ENCODE data around the gene RNF157. TPM values are rescaled to one million over a fixed set of nuclear protein-coding genes. Genes with fewer than 3 reads are reported as not detected.
A peak's percentile ranks its signal among the peaks of the same experiment; 100 is the strongest.

RNF157 gene
- total and polyA plus RNA-seq, 2 of the 4 experiments (the other 2 are of a cell fraction), result 0.54 to 1.3 TPM

DNA sequence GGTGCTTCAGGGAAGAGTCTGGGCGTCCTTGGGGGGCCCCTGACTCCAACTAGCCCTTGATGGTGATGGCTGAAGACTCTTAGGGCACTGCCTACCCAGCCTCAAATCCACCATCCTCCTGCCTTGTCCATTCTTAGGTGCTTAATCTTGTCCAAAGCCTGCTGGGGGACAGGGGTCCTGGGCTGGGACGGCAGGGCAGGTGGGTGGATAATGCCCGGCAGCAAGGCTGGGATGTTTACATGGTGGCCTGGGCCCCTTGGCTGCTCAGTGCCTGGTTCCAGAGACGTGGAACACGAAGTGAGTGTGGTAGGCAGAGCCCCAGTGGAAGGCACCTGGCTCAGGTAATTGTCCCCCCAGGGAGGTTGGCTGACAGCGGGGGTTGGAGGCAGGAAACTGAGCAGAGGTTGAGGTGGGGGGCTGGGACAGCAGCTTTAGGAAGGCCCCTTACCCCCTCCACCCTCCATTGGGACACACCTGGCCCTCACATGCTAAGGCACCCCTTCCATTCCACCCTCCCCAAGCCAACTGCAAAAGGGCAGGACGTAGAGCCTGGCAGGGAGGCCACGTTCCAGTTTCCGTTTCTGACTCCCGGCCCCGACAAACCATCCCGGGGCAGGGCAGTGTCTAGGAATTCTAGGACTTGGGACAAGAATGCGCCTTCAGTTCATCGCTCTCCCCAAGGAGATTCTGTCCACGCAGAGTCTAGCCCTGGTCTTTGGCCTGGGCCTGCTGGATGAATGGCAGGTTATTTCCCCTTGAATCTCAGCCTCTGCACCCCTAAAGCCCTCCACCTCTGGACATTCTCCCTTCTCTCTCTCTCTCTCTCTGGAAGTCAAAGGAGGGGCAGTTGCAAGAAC lies 101.2 kb downstream of the RNF157 start:
- CTCF ChIA-PET, result no interaction called here

More for the DNA sequence above, 101.2 kb downstream of the RNF157 start:
- intact Hi-C loops (cut with micrococcal nuclease) (loop anchor here (5.0 kb wide), 1 partner anchor 128 kb away; the partner anchor contains the start of gene UBALD2), in situ Hi-C loops (cut with MboI; ENCODE audit: low sequenced_read_pairs) (no loop called here), dilution Hi-C loops (cut with HindIII; ENCODE audit: low sequenced_read_pairs, unreplicated experiment) (no loop called here)
- Histone ChIP-seq H3K36me3 (ENCODE audit: control insufficient read depth, insufficient read depth, low read length) (no peaks in the 10 kb centered on the region), H3K23ac (ENCODE audit: low read depth, low read length) (no peak overlapping the region), H3K14ac (replicated peaks; ENCODE audit: low read depth, low read length) (no peak overlapping the region), H3K9ac (ENCODE audit: low read depth, low read length) (no peak overlapping the region), H2BK5ac (ENCODE audit: low read depth, low read length, poor library complexity, severe bottlenecking) (no peak overlapping the region), H3K9me1 (ENCODE audit: insufficient read depth, low read length) (no peaks in the 10 kb centered on the region; the same call in 1 of the 2 replicates), H3K18ac (ENCODE audit: low read depth, low read length) (no peak overlapping the region), H3K27ac (ENCODE audit: insufficient read depth, low read length) (no peak overlapping the region), H3K79me1 (ENCODE audit: low read depth in 1 of 2, low read length in 2 of 2) (no peaks in the 10 kb centered on the region), H3K27me3 (ENCODE audit: control insufficient read depth, insufficient read depth, low read length) (peaks cover 79% of the 10 kb centered on the region), H2AK9ac (replicated peaks; ENCODE audit: low read depth, low read length, poor library complexity) (no peak overlapping the region), H4K5ac (ENCODE audit: low read depth, low read length) (no peak overlapping the region), H3K4me2 (ENCODE audit: low read depth, low read length) (no peak overlapping the region), H2AK5ac (ENCODE audit: low read depth, low read length) (no peak overlapping the region), H3K56ac (ENCODE audit: extremely low read depth, insufficient read depth, low read length) (no peak overlapping the region), H2BK120ac (ENCODE audit: low read depth, low read length) (no peak overlapping the region), H4K8ac (ENCODE audit: low read depth in 2 of 2, low read length in 2 of 2) (no peak overlapping the region), H3K9me3 (ENCODE audit: control insufficient read depth, insufficient read depth, low read length) (no peaks in the 10 kb centered on the region), H3K4ac (ENCODE audit: low read depth, low read length) (no peak overlapping the region), H2AFZ (replicated peaks; ENCODE audit: low read length, poor library complexity) (peak overlapping the region; percentile 23), H4K20me1 (ENCODE audit: insufficient read depth, low read length) (no peaks in the 10 kb centered on the region), H3K4me3 (ENCODE audit: insufficient read depth, low read depth, low read length) (no peak overlapping the region), H2BK20ac (ENCODE audit: low read depth, low read length) (no peak overlapping the region), H3K4me1 (ENCODE audit: control insufficient read depth, insufficient read depth, low read length) (no peaks in the 10 kb centered on the region; the same call in 1 of the 2 replicates), H4K91ac (ENCODE audit: insufficient read depth, low read depth, low read length) (no peak overlapping the region), H2BK15ac (ENCODE audit: low read depth, low read length) (no peak overlapping the region)
- TF ChIP-seq FOS (IDR thresholded peaks at IDR 0.05; ENCODE audit: low read depth, low read length) (no peak), CHD1 (IDR thresholded peaks at IDR 0.05; ENCODE audit: low read depth, low read length) (no peak)
- POLR2A ChIA-PET (ENCODE audit: unreplicated experiment), result interaction anchor here (0.5 kb wide), 1 partner anchor 10 kb away, joined by 3 read pairs; no protein-coding TSS in a partner anchor
- no peak for DNase-seq
- ATAC-seq (ENCODE audit: low read depth), result no peak
- no TSS peak for BruUV-seq (replicated peaks)
- 12% methylated on average over 9 of the region's 15 CpGs; no CpG with 5 or more reads in 1 of the 2 experiments for WGBS, 2 experiments (ENCODE audit: extremely low coverage in 2 of 2, insufficient read length in 1 of 2)

Measured in IMR-90 (cell line).